Esophagus mucosa (tissue), 1 donor: ENCODE measurements around the gene ZBTB16. TPM values are rescaled to one million over a fixed set of nuclear protein-coding genes. Genes with fewer than 3 reads are reported as not detected.

Source experiments
- ATAC-seq: fragments of 200-7000 bp; cut with Tn5 transposase; one replicate; pipeline ENCODE4 v1.9.1; 2020
- total RNA-seq: library from RNA; stranded (reverse); gene quantifications from one replicate; pipeline ENCODE4 v1.2.4, GENCODE V29; 2023
- donor health status: DM: yes; HTN: yes; CAD: no.

ZBTB16 gene
- total RNA-seq, 1 donor from 2014 or later: 5.4 TPM

DNA sequence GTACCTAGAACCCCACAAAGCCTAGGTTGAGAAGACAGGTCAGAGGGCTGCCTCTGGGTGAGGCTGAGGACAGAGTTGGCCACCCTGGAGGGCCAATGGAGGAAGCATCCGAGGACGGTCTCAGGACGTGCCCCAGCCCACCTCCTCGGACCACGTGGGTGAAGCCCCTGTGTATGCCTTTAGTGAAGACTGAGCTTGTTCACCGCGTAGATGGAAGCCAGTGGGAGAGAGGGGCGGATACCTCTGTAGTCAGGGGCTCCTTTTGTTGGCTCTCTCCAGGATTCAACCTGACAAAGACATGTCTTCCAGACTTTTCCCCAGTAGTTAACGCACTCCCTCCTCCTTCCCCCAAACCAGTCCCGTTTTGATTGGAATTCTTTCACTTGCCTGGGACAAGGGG lies 110.7 kb downstream of the ZBTB16 start:
- ATAC-seq: no peak

DNA sequence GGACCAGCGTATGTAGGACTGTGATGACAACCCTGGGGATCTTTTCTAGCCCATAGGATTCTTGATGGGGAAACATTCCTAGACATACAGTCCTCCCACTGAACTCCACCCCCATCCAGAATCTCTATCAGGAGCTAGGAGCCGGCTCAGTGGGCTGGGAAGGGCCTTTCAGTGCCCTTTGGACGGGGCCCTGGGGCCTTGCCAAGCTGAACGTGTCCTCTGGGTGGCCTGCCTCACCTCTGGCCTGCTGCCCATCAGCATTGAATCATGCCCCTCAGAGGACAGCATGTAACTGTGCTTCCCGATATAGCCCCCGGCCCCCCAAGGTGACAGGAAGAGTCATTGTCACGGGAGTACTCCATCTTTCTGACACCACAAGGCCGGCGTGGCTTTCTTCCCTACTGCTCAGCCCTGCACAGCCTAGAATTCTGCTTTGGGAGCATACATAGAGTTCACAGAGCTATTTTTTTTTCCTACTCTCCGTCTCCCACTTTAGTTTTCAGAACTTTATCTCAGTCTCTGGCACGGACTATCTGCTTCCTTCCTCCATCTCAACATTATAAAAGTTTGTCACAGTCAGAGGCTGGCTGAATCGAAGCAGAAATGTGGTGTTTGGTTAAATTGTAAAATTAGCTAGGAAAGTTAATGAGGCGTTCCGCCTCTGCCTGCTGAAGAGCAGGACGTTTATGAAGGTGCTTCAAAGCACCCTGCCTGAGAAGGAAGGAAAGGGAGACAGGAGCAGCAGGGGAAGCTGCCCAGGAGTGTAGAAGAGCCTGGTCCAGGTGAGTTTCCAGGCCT lies 111.9 kb downstream of the ZBTB16 start:
- ATAC-seq: peak; percentile 40

DNA sequence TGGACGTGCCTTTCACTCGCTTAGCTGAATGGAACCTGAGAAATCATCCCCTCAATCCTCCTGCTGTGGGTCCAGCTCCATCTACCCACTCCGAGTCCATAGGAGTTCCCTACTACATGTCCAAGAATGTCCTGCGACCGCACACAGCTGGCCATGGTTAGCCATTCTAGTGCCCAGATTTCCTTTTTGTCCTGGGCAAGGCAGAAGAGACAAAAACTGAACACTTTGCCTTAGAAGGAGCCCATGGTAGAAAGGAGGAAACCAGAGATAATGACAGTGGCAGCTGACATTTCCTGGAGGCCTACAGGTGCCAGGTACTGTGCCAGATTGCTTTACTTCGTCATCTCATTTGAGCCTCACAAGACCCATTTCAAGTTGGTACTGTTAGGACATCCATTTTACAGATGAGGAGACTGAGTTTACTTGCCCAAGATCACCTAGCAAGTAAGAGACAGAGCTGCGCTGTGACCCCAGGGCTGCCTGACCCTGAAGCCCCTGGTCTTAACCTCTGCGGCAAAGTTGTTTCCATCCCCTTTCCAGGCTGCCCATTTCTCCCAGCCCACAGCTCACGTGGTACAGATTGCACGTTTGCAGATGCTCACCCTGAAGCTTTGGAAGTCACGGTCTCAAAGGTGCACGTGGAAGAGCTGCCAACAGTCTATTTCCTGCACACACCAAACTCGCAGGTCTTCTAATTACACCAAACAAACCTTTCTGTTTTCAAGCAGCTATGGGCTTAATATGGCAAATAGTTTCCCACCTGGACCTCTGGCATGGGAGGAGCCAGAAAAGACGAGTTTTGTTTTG lies 112.7 kb downstream of the ZBTB16 start:
- no peak for ATAC-seq

DNA sequence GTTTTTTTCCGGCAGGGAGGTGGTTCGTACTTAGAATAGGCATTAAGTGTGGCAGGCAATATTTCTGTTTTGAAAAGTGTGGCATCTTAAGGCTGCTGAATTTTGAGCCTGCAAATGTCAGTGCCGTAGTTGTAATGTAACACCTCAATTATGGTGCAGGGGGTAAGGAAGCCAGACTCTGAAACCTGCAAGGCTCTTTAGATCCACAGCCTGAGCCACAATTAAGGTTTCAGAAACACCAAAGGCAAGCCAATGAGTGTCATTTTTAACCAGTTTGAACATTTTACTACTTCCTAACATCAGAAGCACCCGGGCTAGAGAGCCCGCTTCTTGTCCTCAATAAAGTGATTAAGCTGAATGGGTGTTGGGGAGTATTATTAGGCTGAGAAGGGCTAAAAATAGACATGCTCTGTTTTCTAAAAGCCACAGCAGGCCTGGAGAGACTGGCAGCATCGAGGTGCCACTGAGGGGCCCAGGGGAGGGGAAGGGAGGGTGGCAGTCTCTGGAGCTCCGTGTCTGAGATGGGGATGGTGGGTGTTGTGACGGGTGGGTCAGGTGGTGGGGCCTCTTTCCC lies 113.4 kb downstream of the ZBTB16 start:
- no peak for ATAC-seq

DNA sequence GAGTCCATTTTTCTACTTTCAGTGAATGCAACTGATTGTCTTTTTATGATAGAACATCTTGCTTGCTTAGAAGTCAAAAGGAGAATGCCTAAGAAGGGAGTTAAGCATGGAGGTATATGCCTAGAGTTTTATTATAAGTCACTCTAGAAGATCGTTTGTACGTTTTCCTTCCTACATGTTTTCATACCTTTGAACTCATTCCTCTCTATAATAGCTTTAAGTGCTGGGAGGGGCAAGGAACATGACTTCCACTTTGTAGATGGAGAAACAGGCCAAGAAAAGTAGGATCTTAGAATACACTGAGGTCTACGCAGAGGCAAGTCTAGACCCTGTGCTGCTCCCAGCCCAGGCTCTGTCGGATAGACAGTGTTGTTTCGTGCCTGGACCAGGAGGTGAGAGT lies 114.3 kb downstream of the ZBTB16 start:
- no peak for ATAC-seq

DNA sequence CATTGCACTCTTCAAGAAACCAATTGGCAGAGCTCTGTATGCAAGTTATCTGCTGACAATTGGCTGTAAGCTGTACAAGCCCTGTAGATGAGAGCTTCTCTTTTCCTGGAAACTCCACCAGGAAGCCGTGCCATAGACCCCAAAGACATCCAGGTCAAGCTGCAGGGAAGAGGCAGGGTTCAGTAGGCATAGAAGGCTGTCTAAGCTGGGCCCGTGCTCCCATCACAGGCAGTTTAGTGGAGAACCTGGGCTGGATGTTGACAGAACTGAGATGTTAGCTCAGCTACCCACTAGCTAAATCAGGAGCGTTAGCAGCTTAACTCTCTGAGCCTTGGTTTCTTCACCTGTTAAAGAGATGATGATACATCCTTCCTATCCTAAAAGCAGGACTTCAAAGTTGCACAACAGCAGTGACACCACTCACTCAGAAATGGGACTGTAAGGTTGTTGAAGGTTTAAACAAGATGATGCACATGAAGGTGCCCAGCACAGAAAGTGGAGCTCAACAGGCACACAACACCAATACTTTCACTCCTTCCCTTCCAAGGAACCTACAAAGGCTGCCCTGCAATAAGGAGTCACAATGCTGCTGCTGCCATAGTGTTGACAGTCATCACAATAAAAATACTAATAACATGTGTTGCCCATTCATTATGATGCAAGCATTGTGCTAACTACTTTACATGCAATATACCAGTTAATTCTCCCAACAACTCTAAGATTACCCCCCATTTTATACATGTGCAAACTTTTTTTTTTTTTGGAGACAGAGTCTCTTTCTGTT lies 115.4 kb downstream of the ZBTB16 start:
- ATAC-seq: no peak

DNA sequence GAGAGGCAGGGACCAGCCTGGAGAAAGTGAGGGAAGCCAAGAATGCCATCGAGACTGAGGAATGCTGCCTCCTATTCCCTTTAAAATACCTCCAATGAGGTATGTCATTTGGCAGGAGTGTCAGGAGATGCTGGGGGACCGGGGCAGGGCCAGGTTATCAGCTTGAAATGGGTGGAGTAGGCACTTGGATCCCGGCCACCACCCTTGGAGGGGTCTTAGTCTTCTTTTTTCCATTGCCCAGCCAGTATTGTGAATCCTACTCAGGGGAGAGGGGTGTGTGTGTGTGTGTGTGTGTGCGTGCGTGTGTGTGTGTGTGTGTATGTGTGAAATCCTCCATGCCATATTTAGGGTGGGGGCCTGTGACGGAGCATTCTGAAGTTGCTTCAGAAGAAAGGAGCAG lies 116.2 kb downstream of the ZBTB16 start:
- ATAC-seq: no peak

DNA sequence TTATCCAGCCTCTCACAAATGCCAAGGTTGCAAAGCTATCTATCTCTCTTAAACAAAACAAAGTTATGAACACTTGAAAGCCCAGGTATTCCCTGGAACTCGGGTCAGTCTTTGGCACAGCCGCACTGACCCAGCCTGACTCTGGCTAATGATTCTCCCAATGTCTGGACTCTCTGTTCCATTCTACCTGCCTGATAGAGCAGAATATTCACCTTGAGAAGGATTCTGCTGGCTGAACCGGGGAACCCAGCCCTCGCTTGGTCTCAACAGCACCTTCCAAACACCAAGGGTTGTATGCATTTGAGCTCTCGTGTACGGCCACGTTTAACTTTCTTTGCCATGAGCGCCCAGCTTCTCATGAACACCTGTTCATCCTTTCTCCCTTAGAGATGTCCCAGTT lies 116.8 kb downstream of the ZBTB16 start:
- no peak for ATAC-seq

DNA sequence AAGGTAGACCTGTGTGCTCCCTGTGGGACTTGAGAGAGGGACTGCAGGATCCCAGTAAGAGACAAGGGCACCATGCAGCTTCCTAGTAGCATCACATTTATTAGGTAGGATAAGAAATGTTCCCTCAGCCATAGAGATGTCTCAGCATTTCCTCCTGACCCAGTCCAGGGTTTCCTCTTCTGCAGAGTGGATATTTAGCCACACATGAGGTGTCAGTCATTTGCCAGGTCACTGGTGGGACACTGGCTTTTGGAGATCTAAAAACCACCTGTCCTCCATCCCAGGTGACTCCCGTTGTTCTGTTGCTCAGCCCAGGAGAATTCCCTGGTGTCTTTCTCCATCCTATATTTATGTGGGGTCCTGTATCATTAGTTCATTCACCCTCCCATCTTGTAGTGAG lies 119.1 kb downstream of the ZBTB16 start:
- ATAC-seq: no peak

DNA sequence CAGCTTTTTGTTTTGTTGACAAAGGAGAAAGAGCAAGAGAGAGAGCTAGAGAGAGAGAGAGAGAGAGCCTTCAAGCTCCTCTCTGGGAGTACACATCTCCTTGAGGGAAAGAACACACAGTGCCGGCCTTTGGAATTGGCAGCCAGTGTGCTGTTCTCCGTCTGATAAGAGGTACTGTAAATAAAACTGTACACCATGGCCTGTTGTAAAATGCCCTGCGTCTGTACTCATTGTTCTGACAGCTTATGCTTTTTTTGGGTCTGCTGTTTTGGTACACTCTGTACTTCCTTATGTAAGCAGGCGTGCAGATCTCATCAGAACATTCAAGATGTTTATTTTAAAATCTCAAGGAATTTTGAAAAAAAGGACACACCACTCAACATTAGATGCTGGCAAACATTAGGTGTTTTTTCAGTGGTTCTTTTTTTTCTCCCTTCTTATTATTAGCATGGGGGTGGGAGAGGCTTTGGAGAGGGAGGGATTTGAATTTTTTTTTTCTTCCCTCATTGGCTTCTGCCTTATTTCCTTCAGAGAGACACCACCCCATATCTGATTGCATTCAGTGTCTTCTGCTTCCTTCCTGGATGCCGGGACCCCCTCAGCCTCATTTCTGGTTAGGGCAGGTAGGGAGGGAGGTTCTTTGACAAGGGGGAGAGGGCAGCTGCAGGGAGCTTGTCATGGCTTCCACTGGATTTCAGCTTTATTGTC lies 119.9 kb downstream of the ZBTB16 start:
- ATAC-seq: peak; percentile 82

DNA sequence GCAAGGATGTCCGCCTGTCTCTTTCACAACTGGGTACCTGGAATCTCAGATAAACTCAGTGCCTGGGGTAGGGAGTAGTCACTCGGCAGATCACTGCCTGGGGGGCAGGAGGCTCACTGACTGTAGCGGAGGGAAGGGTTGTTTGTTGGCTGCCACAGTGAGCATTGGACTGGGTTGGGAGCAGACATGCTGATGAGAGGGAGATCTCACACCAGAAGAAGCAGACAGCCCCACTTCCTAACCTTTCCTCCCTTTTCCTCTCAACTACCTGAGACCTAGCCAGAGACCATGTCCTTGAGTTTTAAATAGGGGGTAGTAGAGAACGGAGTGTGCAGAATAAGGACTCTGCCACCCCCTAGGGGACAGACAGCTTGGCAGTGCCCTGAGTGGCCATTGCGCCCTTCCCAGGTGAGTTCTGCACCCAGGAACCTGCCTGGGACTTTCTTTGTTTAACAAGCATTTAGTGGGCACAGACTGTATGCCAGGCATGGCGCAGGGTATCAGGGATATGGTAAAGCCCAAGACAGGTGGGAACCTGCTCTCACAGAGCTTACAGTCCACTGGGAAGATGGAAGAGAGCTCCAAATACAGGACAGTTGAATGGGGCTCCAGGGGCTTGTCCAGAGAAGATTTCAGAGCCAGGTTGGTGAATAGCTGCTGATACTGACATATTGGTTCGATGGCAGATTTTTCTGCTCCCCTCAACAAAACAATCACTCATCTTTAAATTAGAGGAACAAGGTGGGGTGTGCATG lies 121.0 kb downstream of the ZBTB16 start:
- peak; percentile 43 for ATAC-seq

DNA sequence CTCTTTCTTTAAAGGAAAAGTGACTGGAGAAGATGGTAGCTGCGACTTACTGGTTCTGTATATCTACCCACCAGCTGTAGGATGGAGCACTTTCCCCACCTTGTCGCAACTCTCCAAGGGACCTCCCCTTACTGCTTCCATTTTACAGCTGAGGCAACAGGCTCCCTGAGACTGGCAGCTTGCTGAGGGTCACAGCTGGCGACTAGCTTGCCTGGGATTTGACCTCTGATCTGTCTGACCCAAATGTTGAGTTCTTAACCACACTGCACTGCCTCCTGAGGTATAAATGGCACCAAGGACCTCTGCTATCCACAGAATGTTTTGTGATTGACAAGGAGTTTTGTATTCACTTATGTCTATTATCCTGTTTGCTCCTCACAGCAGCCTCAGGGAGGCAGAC lies 121.7 kb downstream of the ZBTB16 start:
- ATAC-seq: no peak

DNA sequence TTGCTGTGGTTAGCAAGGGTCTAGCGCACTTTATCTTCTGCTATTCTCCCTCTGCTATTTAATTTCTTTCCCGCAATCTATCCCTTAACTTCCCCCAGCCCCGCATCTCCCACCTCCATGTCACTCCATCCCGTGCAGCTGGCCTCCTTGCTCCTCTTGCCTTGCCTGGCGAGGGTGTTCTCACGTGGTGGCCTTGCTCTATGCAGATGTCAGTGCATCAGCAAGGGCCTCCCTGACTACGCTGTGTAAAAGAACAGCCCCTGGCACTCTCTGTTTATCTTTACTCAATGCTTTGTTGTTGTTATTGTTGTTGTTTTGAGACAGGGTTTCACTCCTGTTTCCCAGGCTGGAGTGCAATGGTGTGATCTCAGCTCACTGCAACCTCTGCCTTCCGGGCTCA lies 122.2 kb downstream of the ZBTB16 start:
- no peak for ATAC-seq

DNA sequence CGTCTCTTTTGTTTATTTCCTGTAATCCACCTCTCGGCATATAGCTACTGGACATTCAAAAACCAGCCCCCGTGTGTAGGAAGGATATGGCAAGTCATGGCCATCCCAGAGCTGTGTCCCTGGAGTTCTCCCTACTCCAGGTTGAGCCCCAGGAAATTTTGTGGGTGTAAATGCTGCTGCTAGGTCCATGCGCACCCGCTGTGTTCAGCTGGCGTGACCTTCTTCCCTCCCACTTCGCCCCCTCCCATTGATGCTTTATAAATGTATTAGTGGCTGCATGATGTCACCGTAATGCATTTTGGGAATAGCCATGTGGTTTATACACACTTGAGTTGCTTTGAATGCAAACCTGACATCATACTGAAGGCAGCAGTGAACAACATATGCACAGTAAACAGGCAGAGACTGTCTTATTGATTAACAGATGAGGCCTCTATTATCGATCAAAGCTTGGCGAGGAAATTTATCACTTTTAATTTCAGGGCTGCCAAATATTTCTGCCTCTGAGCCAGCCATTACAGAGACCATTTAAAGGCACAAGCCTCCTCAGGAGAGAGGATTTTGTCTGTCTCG lies 123.0 kb downstream of the ZBTB16 start:
- ATAC-seq: no peak

DNA sequence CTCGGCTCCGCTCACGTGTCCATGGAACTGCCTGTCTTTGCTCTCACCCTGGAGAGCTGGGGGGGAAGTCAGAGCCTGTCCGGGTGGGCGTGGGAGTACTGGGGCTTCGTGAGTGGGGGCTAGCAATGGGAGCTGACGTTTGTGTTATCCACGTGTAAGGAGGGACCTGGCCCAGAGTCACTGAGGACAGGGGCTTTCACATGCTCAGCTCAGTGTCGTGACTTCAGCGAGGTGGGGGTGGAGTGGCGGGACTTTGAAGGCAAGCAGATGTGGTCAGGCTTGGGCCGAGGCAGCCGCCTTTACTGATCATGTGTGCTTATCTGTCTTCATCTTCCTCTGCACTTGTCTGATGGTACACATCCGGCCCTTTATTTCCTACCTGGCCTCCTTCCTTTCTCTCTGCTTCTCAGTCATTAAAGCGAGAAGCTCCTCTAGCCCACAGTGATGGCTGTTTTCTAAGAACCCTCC lies 123.6 kb downstream of the ZBTB16 start:
- no peak for ATAC-seq

DNA sequence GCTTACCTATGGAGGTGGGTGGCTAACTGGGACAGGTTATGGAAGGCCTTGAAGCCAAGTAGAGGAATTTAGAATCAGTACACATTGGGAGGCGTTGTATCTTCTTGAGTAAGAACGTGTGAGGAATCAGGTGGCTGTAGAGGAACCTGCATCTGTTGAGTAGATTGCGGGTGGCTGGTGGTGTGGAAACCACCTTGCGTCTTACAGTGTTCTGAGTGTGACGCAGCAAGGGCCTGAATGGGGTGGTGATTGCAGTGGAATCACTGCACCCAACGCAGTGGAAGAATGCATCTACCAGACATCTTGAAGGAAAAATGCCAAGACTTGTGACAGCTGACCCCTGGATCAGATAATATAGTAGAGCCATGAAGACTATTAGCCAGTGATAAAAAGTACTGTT lies 125.9 kb downstream of the ZBTB16 start:
- no peak for ATAC-seq

DNA sequence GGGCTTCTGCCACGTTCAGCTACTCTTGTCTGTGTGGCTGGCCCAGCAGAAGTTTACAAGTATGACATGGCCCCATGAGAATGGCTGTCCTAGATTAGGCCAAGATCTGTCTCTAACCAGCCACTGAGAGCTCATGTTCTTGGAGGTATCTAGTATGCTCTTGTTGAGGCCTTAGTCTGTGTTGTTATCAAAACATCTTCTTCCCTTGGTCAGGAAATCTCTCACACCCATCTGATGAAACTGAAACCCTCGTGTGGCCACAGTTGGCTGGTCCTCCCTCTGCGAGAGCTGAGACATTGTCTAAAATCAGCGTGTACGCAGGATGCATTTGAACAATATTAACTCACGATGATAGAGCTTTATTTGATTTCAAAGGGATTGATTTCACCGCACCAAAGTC lies 127.7 kb downstream of the ZBTB16 start:
- no peak for ATAC-seq

DNA sequence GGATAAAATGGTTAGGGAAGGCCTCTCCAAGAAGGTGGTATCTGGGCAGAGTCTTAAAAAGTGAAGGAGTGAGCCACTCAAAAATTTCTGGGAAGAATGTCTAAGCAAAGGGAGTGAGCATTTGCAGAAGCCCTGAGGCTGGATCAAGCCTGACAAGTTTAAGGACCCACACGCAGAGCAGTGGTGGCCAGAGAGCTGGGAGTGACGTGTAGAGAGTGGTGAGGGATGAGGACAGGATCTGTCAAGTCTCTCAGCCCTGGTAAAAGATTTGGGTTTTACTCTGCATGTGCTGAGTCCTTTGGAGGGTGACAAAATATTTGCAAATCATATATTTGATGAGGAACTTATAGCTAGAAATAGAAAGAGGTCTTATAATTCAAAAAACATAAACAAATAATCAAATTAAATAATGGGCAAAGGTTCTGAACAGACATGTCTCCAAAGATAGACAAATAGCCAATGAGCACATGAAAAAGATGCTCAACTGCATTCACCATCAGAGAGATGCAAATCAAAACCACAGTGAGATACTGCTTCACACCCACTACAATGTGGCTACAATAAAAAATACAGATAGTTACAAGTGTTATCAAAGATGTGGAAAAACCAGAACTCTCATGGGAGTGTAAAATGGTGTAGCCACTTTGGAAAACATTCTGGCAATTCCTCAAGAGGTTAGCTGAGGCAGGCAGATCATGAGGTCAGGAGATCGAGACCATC lies 129.5 kb downstream of the ZBTB16 start:
- ATAC-seq: no peak

DNA sequence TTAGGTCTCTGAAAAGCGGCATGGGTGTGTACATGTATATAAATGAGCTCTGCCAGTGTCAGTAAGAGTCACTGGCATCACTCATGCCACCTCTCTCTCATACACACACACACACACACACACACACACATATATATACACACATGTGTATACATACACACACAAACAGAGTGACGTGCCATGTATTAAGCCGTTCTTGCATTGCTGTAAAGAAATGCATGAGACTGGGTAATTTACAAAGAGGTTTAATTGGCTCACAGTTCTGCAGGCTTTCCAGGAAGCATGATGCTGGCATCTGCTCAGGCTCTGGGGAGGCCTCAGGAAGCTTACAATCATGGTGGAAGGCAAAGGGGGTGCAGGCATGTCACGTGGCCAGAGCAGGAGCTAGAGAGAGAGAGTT lies 131.1 kb downstream of the ZBTB16 start:
- no peak for ATAC-seq

DNA sequence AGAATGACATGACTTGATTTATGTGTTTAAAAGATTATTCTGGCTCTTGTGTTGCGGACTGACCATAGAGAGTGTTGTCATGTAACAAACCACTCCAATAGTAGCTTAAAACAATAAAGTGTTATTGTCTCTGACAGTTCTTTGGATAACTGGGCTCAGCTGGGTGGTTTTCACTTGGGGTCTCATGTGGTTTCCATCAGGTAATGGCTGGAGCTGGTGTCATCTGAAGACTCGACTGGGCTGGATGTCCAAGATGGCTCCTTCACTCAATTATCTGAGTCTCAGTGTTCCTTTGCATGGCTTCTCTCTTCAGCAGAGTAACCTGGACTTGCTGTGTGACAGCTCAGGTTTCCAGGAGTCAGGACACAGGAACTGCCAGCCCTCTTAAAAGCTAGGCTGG lies 132.4 kb downstream of the ZBTB16 start:
- no peak for ATAC-seq
